ENCODE measurements around the gene PPM1F. TPM values are rescaled to one million over a fixed set of nuclear protein-coding genes. Genes with fewer than 3 reads are reported as not detected.

Gene PPM1F
- polyA plus RNA-seq, 1 donor (not counting 4 experiments of a cell fraction or from before 2014, with no cell fraction given): 18.2 TPM

DNA sequence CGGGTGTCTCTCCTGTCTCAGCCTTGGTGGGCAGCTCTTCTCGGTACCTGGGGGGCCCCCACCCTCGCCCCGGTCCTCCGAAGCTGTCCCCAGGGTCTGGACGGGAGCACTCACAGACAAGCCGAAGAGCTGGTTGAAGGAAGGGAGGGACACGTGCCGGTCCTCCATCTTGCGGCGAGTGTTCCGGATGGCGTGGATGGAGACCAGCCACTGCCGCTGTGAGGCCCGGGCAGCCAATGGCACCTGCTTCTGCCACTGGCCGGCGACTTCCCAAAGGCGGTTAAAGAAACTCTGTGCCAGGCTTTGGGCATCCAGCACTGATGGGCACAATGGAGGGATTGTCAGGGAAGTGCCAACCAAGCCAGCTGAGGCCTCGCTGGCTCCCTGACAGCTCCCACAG lies 18.7 kb downstream of the PPM1F start:
- H3K36me3 ChIP-seq (ENCODE audit: control insufficient read depth in 2 of 2, extremely low read depth in 1 of 2, insufficient read depth in 2 of 2, low read length in 2 of 2): peaks cover 39 to 51% of the 10 kb centered on the region in 2 experiments

DNA sequence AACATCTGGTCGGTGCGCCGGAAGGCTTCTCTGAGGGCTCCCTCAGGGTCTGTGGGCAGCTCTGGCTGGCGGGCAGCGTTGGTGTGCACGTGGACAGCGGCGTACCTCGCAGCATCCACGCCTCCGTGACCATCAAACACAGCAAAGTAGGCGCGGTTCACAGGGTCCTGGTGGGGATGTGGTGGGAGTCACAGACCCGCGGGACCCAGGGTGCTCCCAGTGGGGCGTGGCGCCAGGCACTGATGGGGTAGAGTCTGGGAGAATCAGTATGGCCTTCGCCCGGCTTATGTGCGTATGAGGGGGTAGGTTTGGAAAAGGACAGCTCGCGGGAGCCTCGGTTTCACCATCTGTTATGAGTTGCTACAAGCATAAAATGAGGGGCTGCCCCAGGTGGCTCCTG lies 19.2 kb downstream of the PPM1F start:
- Histone ChIP-seq H3K27ac (ENCODE audit: control insufficient read depth, insufficient read depth, low read length) (no peak overlapping the region), H3K4me3 (ENCODE audit: control insufficient read depth in 2 of 3, extremely low read depth in 1 of 3, insufficient read depth in 2 of 3, low read depth in 1 of 3, low read length in 3 of 3) (no peak overlapping the region), H3K79me2 (ENCODE audit: control insufficient read depth, insufficient read depth, low read length) (peaks cover 2% of the 10 kb centered on the region), H3K4me1 (ENCODE audit: control insufficient read depth, extremely low read depth, insufficient read depth, low read length) (peaks cover 20% of the 10 kb centered on the region), H3K9me3 (ENCODE audit: control insufficient read depth, low read depth, low read length) (no peaks in the 10 kb centered on the region), H3K9ac (ENCODE audit: control insufficient read depth, extremely low read depth, insufficient read depth, low read length) (no peak overlapping the region), H4K20me1 (ENCODE audit: control insufficient read depth, extremely low read depth, insufficient read depth, low read length) (no peaks in the 10 kb centered on the region), H3K27me3 (ENCODE audit: control insufficient read depth, extremely low read depth, insufficient read depth, low read length) (no peaks in the 10 kb centered on the region), H3K4me2 (ENCODE audit: control insufficient read depth, extremely low read depth, insufficient read depth, low read depth, low read length) (no peak overlapping the region), H2AFZ (ENCODE audit: control insufficient read depth, low read length) (no peak overlapping the region), H3K9me1 (ENCODE audit: control insufficient read depth, extremely low read depth, insufficient read depth, low read length) (no peaks in the 10 kb centered on the region), H3K36me3 (ENCODE audit: control insufficient read depth in 2 of 2, extremely low read depth in 1 of 2, insufficient read depth in 2 of 2, low read length in 2 of 2) (peaks cover 43 to 54% of the 10 kb centered on the region in 2 experiments)
- DNase-seq (ENCODE audit: low read depth, low spot score): no peak
- dilution Hi-C loops (cut with MboI; ENCODE audit: extremely low pct_ligation_motif_present, low sequenced_read_pairs): loop anchor here (10.0 kb wide), 1 partner anchor 79 kb away; no protein-coding TSS in a partner anchor
- TF ChIP-seq CTCF (optimal IDR thresholded peaks at IDR 0.05 in 1 of 3, IDR thresholded peaks at IDR 0.05 in 1 of 3, conservative IDR thresholded peaks at IDR 0.05 in 1 of 3; ENCODE audit: extremely low read depth in 1 of 3, insufficient read depth in 2 of 3, low read length in 3 of 3): no peak
- TF ChIP-seq EZH2 (IDR thresholded peaks at IDR 0.05; ENCODE audit: low read length): no peak
- no peak for FAIRE-seq

More for the DNA sequence above, 18.7 kb downstream of the PPM1F start:
- H3K9me1 ChIP-seq (ENCODE audit: control insufficient read depth, extremely low read depth, insufficient read depth, low read length): no peaks in the 10 kb centered on the region
- no peaks in the 10 kb centered on the region for H3K9me3 ChIP-seq (ENCODE audit: control insufficient read depth, low read depth, low read length)
- no peak overlapping the region for H3K4me3 ChIP-seq (ENCODE audit: control insufficient read depth in 2 of 3, extremely low read depth in 1 of 3, insufficient read depth in 2 of 3, low read depth in 1 of 3, low read length in 3 of 3)
- dilution Hi-C loops (cut with MboI; ENCODE audit: extremely low pct_ligation_motif_present, low sequenced_read_pairs): loop anchor here (10.0 kb wide), 1 partner anchor 79 kb away; no protein-coding TSS in a partner anchor
- no peak overlapping the region for H3K4me2 ChIP-seq (ENCODE audit: control insufficient read depth, extremely low read depth, insufficient read depth, low read depth, low read length)
- H3K4me1 ChIP-seq (ENCODE audit: control insufficient read depth, extremely low read depth, insufficient read depth, low read length): peaks cover 25% of the 10 kb centered on the region
- no peak overlapping the region for H3K9ac ChIP-seq (ENCODE audit: control insufficient read depth, extremely low read depth, insufficient read depth, low read length)
- no peak overlapping the region for H2AFZ ChIP-seq (ENCODE audit: control insufficient read depth, low read length)
- no peaks in the 10 kb centered on the region for H3K27me3 ChIP-seq (ENCODE audit: control insufficient read depth, extremely low read depth, insufficient read depth, low read length)
- no peak for TF ChIP-seq EZH2 (IDR thresholded peaks at IDR 0.05; ENCODE audit: low read length)
- no peak for TF ChIP-seq CTCF (optimal IDR thresholded peaks at IDR 0.05 in 1 of 3, IDR thresholded peaks at IDR 0.05 in 1 of 3, conservative IDR thresholded peaks at IDR 0.05 in 1 of 3; ENCODE audit: extremely low read depth in 1 of 3, insufficient read depth in 2 of 3, low read length in 3 of 3)
- H4K20me1 ChIP-seq (ENCODE audit: control insufficient read depth, extremely low read depth, insufficient read depth, low read length): no peaks in the 10 kb centered on the region
- H3K27ac ChIP-seq (ENCODE audit: control insufficient read depth, insufficient read depth, low read length): no peak overlapping the region
- peaks cover 2% of the 10 kb centered on the region for H3K79me2 ChIP-seq (ENCODE audit: control insufficient read depth, insufficient read depth, low read length)
- no peak for DNase-seq (ENCODE audit: low read depth, low spot score)
- no peak for FAIRE-seq

Data from keratinocyte (primary cell).